GM12873 (cell line): ENCODE data around the gene EVC2.

Source experiments
- TF ChIP-seq, protein P1 (sequence below): IDR thresholded peaks from 2 replicates; pipeline ENCODE4 v1.5.1; 2012; ENCODE audit warnings: low read depth, mild to moderate bottlenecking, moderate library complexity, low read length, control low read depth; ENCODE audit not compliant: insufficient read depth; ENCODE audit errors: missing control alignments

Gene EVC2

GRCh38 chr4:5651089-5651488, 57.3 kb downstream of the EVC2 start:
- TF ChIP-seq, protein P1, sequence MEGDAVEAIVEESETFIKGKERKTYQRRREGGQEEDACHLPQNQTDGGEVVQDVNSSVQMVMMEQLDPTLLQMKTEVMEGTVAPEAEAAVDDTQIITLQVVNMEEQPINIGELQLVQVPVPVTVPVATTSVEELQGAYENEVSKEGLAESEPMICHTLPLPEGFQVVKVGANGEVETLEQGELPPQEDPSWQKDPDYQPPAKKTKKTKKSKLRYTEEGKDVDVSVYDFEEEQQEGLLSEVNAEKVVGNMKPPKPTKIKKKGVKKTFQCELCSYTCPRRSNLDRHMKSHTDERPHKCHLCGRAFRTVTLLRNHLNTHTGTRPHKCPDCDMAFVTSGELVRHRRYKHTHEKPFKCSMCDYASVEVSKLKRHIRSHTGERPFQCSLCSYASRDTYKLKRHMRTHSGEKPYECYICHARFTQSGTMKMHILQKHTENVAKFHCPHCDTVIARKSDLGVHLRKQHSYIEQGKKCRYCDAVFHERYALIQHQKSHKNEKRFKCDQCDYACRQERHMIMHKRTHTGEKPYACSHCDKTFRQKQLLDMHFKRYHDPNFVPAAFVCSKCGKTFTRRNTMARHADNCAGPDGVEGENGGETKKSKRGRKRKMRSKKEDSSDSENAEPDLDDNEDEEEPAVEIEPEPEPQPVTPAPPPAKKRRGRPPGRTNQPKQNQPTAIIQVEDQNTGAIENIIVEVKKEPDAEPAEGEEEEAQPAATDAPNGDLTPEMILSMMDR: no peak

DNA sequence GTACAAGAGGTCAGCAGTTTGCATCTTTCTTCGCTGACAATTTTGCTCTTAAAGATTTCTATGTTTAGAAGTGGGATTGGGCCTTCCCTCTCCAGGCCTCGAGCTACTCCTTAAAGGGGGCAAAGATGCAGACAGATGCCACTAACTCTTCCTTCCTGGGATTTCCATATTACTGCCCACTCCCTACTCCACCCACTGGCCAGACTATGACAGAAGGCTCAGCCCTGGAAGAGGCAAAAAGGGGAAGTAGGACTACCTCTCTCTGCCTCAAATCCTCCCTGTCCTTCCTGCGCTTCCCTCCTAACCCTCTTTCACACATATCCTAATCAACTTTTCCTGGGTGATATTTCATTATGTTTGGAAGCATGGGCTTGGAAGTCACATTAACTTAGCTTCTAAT, 58.3 kb downstream of the EVC2 start:
- TF ChIP-seq, protein P1: no peak

DNA sequence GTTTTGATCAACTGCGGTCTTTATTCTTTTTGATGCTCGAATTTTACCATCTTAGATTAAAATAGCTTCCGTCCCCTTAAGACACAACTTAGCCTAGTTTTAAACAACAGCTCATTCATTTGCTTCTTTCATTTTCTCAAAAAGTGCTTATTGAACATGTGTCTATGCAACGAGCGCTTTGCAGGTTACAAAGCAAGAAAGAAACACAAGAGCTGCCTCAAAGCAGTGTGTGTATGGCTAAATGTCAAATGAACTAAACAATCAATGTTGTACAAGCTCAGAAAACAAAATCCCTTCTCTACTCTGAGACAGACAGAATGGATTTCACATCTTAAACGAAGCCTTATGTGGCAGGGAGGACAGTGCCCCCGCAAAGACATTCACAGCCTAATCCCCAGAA, 61.0 kb downstream of the EVC2 start:
- TF ChIP-seq, protein P1: no peak

- TF ChIP-seq, protein P1: no peak
Observed at GRCh38 chr4:5640096-5640495, 68.3 kb downstream of the EVC2 start.

GRCh38 chr4:5639556-5639955, 68.8 kb downstream of the EVC2 start:
- TF ChIP-seq, protein P1: no peak

DNA sequence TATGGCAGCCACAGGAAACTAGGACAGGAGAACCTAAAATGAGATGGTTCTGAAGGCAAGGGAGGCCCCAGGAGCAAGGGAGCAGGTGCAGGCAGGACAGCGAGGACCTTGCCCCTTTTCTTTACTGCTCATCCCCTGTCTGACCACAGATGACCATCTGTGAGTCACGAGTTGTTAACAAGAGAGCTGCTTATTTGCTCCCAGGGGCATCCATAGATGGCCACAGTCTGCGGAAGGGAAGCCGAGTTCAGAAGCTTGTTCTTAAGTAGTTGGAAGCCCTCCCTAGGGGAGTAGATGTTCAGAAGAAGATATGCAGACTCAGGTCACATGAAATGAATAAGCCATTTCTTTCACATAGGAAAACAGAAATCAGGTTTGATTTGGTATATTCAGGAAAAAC, 69.4 kb downstream of the EVC2 start:
- TF ChIP-seq, protein P1: no peak

- TF ChIP-seq, protein P1: no peak
Observed at GRCh38 chr4:5638316-5638715, 70.0 kb downstream of the EVC2 start.
